Embryonic facial prominence (tissue), 1 donor: ENCODE data around the gene DENND4C.
"Not testable (repeated sequence)": the region's sequence is repeated elsewhere in the genome, so short reads cannot be mapped to it uniquely, and the experiment has no call there.

Experiments used
- DNase-seq: peaks from one replicate; pipeline ENCODE4 v3.0.0-alpha.2; 2016; ENCODE audit errors: extremely low spot score

DENND4C gene

DNA sequence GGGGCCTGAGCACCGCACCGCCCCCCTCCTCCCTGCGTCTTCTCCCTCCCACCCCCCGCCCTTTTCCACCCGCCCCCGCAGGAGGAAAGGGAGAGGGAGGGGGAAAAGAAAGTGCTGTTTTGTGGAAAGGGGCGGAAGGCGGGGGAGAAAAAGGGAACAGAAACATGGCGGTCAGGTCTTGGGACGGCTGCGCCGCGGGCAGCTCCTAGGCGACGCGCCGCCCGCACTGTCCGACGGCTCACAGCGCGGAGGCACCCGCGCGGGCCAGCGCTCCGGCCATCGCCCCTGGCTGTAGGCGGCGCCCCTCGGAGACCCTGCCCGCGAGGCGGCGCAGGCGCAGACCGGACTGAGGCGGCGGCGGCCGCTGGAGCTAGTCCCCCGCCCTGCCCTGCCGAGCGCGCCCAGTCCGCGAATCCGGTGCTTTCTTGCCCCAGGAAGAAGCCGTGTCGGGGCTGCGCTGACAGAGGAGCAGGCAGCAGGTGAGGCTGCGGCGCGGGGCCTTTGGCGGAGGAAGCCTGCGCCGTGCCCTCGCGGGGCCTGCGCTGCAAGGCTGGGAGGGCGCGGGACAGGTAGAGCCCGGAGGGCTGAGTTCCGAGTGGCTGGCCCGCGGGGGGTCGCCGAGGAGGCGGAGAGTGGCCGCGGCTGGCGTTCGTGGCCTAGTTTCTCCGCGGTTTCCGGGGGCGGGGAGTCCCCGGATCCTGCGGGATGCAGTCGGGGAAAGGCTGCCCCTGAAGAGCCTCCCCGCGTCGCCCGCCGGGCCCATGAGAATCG is at the start of gene DENND4C:
DENND4C (plus strand) TSS at position 339 of the 771 bp plus-strand sequence. CDS start 45,482 bp downstream, outside the sequence.
- peak; percentile 72 for DNase-seq

DNA sequence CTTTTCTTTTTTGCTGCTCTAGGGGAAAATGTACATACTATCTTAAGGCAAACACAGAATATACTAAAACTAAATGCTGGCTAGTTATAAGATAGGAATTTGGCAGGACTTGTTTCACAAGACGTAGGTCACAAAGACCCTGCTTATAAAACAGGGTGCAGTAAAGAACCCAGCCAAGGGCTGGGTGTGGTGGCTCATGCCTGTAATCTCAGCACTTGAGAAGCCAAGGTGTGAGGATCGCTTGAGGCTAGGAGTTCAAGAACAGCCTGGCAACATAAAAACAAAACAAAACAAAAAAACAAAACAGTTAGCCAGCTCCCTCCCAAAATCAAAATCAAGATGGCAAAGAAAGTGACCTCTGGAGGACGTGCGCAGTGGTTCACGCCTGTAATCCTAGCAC is 49.5 kb upstream of the DENND4C start:
- DNase-seq = no peak

DNA sequence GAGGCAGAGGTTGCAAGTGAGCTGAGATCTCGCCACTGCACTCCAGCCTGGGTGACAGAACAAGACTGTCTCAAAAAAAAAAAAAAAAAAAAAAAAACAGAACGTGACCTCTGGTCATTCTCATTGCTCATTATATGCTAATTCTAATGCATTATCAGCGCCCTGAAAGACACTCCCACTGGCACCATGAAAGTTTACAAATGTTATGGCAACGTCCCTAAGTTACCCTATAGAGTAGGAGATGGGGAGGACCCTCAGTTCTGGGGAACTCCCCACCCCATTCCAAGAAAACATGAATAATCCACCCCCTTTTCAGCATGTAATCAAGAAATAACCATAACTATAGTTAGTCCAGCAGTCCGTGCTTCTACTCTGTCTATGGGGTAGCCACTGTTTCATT is 48.9 kb upstream of the DENND4C start:
- DNase-seq = no peak

DNA sequence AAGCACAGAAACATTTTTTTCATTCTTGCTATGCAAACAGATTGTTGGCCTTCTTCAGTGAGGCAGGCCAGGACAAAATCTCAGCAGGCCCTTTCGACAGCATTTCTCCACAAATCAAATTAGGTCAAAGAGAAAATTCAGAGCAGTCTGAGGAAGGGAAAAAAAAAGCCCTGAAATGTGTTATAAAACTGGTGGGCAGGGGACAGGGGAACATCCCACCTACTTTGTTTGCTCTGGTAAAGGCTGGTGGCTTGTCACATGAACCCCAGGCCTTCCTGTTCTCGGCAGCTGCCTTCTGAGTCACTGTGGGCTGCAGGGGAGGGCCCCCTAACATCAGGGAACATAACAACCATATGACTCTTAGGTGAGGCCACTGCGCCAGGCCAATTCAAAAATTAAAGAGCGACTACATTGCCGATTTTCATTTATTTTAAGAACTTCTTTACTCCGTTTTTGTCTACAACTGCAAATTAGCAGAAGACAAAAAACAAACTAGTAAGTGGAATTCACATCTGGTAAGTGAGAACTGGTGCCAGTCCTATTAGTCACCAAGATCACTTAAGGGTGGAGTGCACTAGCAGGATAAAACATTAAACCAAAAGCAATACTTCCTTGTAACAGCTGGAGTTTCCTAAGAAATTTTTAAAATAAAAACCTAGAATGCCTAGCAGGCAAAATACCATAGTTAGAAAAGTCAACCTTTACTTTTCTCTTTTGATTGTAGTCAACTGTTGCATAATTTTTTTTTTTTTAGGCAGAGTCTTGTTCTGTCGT is 46.2 kb upstream of the DENND4C start:
- no peak for DNase-seq

DNA sequence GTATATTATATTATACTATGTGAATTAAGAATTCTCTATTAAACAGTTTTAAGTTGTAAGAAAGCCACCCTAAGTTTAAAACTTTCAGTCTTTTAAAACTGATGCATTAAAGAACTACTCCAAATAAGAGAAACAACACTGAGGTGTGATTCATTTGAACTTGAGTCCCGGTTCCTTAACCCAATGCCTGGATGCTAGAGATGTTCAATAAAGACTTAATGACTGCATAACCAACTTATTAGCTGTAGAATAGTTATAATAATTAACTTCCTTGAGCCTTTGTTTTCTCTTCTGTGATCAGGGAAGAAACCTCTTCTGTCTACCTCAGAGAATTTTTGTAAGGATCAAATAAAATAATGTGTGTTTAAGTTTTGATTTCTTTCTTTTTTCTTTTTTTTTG is 45.3 kb upstream of the DENND4C start:
- no peak for DNase-seq

DNA sequence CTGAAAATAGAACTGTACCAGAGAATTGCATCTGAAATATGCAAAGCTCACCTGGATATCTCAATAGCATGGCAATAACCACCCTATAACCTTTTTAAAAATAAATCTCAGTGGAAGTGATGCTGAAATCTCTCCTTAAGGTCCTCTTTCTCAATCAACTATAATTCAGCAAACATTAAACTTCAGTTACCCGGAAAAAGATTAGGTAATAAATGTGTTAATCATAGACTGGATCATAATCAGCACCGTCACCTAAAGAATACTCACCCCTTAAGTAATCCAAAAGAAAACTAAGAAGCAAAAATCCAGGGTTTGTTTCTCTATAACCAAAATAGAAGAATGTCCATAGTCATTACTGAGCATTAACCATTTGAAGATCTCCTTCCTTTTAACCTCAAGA is 44.3 kb upstream of the DENND4C start:
- DNase-seq = no peak

DNA sequence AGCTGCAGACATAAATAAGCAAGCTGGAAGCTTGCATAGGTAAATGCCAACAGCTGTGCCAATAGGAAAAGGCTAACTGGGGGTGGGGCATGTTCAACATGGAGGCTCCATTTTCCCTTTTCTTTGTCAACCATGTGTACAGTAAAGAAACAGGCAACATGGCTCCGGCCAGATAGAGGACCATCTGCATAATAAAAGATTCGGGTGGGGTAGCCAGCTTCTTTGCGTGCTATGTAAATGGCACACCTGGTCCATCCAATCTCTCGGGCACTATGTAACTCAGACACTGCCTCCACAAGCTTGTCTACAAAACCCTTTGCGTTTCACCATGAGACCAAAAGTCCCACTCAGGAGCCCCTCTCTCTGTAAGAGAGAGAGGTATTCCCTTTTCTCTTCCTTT is 41.7 kb upstream of the DENND4C start:
- no peak for DNase-seq

DNA sequence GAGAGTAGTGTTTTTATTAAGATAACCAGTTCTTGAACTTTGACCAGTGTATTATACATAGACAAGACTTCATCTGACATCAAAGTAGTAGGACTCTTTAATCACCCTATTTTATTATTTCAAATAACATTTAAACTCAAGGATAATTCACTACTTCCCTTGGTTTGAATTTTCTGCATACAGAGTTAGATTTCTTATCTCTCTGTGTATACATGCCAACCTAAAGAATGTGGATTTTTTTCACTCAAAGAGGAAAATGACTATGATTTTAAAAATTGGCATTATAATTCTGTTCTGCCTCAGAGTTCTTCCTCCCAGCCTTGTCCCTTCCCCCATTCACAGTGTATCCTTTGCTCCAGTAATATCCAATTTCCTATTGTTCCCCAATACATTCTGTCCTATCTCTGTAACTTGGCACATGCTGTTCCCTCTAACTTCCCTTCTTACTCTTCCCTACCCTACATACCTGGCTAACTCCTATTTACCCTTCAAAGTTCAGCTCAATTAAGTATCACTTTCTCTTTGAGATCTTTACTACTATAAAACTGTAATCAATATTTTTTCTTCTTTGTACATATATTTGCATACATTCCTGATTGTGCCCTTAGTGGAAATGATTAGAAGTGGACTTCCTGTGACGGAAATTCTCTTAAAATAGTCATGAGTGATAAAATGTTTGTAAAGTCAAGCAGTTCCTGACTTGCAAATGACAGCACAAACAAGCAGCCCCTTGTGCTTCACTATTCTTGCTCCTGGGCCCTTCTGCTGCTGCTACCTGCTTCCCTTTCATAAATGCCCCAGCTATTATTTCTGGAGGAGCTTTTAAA is 38.1 kb upstream of the DENND4C start:
- DNase-seq = no peak

DNA sequence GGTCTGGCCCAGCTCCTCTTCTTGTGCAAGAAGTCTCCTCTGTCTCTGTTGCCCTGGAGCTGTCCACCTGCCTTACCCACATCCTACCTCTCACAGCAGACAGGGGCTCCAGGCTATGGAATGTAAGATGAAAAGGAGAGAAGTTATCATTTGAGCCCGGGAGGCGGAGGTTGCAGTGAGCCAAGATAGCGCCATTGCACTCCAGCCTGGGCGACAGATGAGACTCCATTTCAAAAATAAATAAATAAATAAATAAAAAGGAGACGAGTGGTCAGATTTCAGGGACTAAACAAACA is 37.5 kb upstream of the DENND4C start:
- no peak for DNase-seq

DNA sequence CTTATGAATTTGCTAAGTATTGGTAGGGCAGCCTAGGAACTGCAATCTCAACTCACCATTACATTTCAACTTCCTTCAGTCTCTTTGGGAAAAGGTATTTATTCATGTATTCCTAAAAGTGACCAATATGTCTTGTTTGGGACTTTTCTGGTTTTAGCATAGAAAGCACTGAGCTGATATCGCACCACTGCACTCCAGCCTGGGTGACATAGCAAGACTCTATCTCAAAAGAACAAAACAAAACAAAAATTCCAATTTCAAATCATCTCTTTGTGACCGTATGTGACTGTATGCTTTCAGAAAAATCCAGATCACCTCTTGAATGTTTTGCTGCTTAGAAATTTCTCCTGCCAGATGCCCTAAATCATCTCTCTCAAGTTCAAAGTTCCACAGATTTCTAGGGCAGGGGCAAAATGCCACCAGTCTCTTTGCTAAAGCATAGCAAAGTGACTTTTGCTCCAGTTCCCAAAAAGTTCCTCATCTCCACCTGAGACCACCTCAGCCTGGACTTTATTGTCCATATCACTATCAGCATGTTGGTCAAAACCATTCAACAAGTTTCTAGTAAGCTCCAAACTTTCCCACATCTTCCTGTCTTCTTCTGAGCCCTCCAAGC is 37.0 kb upstream of the DENND4C start:
- DNase-seq = not testable (repeated sequence)

DNA sequence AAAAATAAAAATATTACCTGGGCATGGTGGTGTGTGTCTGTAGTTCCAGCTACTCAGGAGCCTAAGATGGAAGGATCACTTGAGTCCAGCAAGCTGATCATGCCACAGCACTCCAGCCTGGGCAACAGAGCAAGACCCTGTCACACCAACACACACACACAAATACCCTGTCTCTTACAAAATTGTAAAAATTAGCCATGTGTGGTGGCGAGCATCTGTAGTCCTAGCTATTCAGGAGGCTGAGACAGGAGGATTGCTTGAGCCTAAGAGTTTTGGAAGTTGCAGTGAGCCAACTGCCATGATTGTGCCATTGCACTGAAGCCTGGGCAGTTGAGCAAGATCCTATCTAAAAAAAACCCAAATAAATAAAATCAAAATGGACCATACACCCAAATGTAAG is 32.1 kb upstream of the DENND4C start:
- no peak for DNase-seq

DNA sequence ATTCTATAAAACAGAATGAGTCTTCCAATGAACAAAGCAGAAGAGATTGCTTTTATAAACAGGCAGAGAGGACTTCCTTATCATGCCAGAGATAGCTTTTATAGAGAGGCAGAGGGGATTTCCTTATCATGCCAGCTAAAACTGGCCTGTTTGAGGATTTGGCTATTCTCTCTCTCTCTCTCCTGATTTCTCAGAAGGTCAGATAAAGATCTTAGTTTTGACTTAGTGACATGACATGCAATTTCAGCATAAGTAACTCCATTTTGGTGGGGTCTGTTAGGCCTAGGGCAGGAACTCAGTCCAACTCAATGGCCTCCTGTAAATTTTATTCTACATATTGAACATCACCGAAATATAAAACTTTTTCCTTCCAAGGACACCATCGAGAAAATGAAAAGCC is 31.5 kb upstream of the DENND4C start:
- DNase-seq = no peak

DNA sequence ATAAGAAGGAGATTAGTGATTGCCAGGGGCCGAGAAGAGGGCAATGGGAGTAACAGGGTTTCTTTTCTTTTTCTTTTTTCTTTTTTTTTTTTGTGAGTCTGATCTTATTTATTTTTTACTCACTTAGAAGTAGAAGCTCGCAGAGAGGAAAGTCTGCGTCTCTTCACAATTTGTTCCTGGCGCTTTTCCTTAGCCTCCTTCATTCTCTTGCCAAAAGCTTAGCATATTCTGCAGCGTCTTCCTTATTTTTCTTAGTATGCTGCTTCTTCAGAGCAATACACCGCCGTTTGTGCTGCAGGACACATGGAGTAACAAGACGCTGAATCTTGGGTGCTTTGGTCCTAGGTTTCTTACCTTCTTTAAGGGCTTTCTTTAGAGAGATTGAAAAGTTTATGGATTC is 30.3 kb upstream of the DENND4C start:
- no peak for DNase-seq

DNA sequence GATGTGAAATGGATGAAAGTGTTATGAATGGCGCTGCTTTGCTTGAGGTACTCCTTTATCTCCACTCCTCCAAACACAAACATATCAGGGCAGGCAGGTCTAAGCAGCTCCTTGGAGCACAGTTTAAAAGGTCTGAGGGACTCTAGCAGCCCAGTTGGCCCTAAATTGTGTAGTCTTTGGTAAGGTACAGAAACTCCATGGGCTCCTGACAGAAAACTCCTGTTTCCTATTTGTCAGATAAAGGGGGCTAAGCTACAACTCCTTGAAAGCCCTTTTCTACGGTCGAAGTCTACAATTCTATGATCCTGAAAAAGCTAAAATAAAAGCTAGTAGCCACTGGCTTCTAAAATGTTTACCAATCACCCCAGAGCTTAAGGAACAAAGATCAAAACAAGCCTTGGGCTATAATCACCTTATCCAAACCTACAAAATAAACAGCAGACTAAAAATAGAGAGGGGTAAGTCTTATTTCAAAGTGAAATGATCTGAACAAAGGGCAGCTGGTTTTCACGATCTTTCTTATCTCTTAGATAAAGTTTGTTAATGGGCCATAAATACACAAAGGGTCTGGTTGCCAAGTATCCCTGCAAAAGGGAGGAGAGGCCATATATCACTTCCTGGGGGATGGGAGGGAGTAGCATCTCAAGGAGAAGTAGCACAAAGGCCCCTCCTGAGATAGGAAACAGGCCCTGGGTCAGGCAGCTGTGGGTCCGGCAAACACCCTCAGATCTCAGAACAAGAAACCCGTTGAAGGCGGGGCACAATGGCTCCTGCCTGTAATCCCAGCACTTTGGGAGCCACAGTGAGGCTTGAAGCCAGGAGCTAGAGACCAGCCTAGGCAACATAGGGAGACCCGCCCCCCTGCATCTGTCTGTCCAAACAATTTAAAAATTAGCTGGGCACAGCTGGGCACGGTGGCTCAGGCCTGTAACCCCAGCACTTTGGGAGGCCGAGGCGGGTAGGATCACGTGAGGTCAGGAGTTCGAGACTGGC is 28.3 kb upstream of the DENND4C start:
- DNase-seq = no peak

DNA sequence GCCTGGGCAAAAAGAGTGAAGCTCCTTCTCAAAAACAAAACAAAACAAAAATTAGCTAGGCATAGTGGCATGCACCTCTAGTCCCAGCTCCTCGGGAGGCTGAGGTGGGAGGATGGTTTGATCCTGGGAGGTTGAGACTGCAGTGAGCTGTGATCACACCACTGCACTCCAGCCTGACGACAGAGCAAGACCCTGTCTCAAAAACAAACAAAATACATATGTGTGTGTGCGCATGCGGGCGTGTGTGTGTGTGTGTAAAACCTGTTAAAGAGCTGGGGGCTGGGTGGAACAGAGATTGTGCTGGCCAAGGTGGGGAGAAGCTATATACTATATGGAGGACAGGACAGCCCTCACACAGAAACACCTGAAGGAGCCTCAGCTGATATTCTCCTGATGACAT is 27.4 kb upstream of the DENND4C start:
- DNase-seq = no peak

DNA sequence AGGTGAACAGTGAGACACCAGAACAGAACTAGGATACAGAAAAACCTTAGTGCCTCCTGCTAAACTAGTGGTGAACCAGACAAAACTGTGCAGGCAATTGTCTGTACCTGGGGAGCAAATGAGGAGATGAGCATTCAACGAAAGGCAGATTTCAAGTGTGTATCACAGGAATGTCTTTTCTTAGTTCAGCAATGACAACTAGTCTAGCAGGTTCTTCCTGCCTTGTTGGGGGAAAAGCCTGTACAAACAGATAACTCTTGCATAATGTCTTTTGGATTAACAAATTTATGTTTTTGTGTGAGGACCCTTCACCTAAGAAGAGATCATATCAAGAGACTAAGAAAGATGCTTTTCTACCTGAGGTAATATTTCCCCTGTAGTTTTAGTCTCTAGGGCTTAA is 21.8 kb upstream of the DENND4C start:
- no peak for DNase-seq

DNA sequence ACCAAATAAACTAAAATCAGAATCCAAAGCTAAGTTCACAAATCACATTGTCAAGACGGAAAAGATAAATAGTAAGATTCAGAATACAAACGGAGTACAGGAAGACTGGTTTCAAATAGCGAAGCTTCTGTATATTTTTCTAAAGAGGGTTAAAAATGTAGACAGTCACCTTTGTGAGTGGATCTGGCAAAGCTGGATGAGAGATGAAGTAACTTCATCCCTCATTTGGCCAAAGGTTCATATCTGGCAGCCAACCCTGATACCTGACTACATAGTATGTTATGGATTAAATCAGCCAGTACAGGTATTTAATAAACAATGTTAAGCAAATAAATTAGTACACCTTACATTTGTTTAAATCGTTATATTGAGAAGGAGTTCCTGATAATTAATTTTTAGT is 21.3 kb upstream of the DENND4C start:
- no peak for DNase-seq

DNA sequence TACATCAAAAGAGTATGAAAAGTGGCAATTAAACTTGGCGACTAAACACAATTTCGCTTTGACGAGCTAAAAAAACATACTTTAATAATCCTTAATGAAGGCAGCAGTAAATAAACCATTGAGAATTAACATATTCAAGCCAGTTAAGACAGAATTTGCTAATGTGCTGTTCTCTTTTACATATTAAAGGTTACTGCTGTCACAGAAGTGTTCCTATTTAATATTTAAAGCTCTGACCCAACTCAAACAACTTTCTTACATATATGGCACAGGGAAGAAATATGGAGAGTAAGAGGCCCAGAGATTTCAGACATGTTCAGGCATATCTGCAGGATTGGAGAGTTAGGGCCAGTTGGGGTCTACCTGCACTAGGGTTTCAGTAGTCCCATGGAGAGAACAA is 16.7 kb upstream of the DENND4C start:
- no peak for DNase-seq

DNA sequence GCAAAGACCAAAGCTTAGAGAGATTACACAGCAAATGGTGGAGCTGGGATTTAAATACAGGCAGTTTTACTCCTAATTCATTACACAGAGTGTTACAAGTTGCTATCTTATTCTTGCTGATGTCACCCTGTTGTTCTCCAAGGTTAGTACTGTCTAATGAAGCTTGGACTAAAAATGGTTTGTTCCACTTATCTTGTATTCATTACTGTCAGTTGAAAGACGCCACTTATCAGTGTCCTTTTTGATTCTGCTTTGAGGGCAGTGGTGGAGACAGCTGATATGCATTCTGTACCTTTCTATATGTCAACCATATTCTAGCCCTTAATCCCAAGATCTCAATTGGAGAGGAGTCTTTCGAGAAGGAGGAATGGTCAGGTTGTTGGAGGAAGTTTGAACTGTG is 14.0 kb upstream of the DENND4C start:
- DNase-seq = no peak

DNA sequence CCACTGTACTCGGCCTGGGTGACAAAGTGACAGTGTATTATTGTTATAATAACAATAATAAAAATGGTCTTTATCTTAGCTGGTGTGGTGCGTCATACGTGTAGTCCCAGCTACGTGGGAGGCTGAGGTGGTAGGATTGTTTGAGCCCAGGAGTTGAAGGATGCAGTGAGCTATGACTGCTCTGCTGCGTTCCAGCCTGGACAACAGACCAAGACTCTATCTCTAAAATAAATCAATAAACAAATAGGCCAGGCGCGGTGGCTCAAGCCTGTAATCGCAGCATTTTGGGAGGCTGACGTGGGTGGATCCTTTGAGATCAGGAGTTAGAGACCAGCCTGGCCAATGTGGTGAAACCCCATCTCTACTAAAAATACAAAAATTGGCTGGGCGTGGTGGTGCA is 9.2 kb upstream of the DENND4C start:
- DNase-seq = no peak

DNA sequence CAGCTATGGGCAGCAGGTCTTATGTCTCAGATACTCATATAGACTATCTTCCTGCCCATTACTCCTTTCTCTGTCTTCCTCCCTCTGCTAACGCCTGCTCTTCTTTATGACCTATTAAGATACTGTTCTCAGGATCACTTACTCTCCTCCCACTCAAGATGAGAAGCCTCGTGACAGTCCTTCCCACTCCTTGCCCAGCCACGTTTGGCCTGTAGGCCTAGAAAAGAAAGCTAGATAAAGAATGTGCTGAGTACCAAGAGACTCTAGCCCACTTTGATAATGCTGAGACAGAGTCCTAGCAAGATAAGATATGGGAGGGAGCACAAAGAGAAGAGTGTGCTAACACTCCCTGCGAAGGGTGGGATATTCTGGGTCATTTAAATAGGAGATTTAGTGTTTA is 6.8 kb upstream of the DENND4C start:
- DNase-seq = no peak
